Activated CD8-positive, alpha-beta memory T cell treated with anti-CD3 and anti-CD28 coated beads for 36 hours (primary cell): ENCODE results near the gene SUDS3. TPM values are rescaled to one million over a fixed set of nuclear protein-coding genes. Genes with fewer than 3 reads are reported as not detected.
"Not testable (repeated sequence)": the region's sequence is repeated elsewhere in the genome, so short reads cannot be mapped to it uniquely, and the experiment has no call there.

ENCODE experiments used
- CTCF ChIA-PET: fragments of 350-600 bp; sonication (Branson Sonifier 250); formaldehyde crosslinking; loops from one replicate; lab custom pipeline; 2021; ENCODE audit warnings: antibody characterized with exemption; lab: Charles Lee
- POLR2A ChIA-PET: fragments of 350-600 bp; sonication (Branson Sonifier 250); formaldehyde crosslinking; loops from one replicate; lab custom pipeline; 2021; ENCODE audit warnings: antibody characterized with exemption; lab: Charles Lee
- total RNA-seq, 2 experiments: library from RNA; stranded (reverse); gene quantifications; one replicate each; pipeline ENCODE4 v1.2.3, GENCODE V29; 2021

The SUDS3 gene
- total RNA-seq, 2 experiments from 2014 or later: 23.1 to 23.8 TPM

- POLR2A ChIA-PET: no interaction called here
- CTCF ChIA-PET: interaction anchor here (1.3 to 2.9 kb wide), 4 partner anchors 163 to 254 kb away, joined by 3 to 16 read pairs (median 14); no protein-coding TSS in a partner anchor
Observed at GRCh38 chr12:118374909-118375308, 1.4 kb upstream of the SUDS3 start.

GRCh38 chr12:118375348-118375747, 1.0 kb upstream of the SUDS3 start:
- ChIA-PET POLR2A (interaction anchor here (1.4 kb wide), 1 partner anchor 208 kb away, joined by 4 read pairs; no protein-coding TSS in a partner anchor), CTCF (interaction anchor here (0.6 to 3.3 kb wide), 15 partner anchors 11 to 254 kb away, joined by 3 to 26 read pairs (median 9); partner anchors contain the start of gene PEBP1)

- CTCF ChIA-PET: interaction anchor here (0.6 to 3.3 kb wide), 24 partner anchors 10 to 502 kb away, joined by 3 to 26 read pairs (median 4); partner anchors contain the start of genes PEBP1 and WSB2
- POLR2A ChIA-PET: interaction anchor here (0.7 to 2.1 kb wide), 3 partner anchors 71 to 241 kb away, joined by 3 to 10 read pairs (median 6); partner anchors contain the start of gene PEBP1
Observed at GRCh38 chr12:118377021-118377883, 897 bp downstream of the SUDS3 start.

GRCh38 chr12:118377884-118378470, 1.6 kb downstream of the SUDS3 start:
- POLR2A ChIA-PET: interaction anchor here (0.7 to 2.1 kb wide), 3 partner anchors 72 to 242 kb away, joined by 3 to 10 read pairs (median 6); partner anchors contain the start of gene PEBP1
- CTCF ChIA-PET: interaction anchor here (0.6 to 3.3 kb wide), 19 partner anchors 10 to 502 kb away, joined by 3 to 26 read pairs (median 4); partner anchors contain the start of gene WSB2

- POLR2A ChIA-PET: no interaction called here
- CTCF ChIA-PET: no interaction called here
Observed at GRCh38 chr12:118391424-118391823, 15.1 kb downstream of the SUDS3 start.

- CTCF ChIA-PET: no interaction called here
- POLR2A ChIA-PET: no interaction called here
Observed at GRCh38 chr12:118391836-118392235, 15.5 kb downstream of the SUDS3 start.

GRCh38 chr12:118397708-118398440, 21.5 kb downstream of the SUDS3 start:
- CTCF ChIA-PET: no interaction called here
- POLR2A ChIA-PET: no interaction called here

- POLR2A ChIA-PET: interaction anchor here (0.6 kb wide), 1 partner anchor 139 kb away, joined by 3 read pairs; no protein-coding TSS in a partner anchor
- CTCF ChIA-PET: no interaction called here
Observed at GRCh38 chr12:118398524-118398923, 22.2 kb downstream of the SUDS3 start.

- ChIA-PET POLR2A (interaction anchor here (0.6 kb wide), 1 partner anchor 140 kb away, joined by 3 read pairs; no protein-coding TSS in a partner anchor), CTCF (no interaction called here)
Observed at GRCh38 chr12:118398940-118399339, 22.6 kb downstream of the SUDS3 start.

- CTCF ChIA-PET: no interaction called here
- POLR2A ChIA-PET: no interaction called here
Observed at GRCh38 chr12:118402251-118402650, 25.9 kb downstream of the SUDS3 start.

GRCh38 chr12:118404876-118405521, 28.6 kb downstream of the SUDS3 start:
- ChIA-PET POLR2A (no interaction called here), CTCF (interaction anchor here (0.6 to 1.0 kb wide), 3 partner anchors 27 to 1205 kb away, joined by 3 read pairs; no protein-coding TSS in a partner anchor)

- CTCF ChIA-PET, POLR2A ChIA-PET: not testable (repeated sequence)
Observed at GRCh38 chr12:118408241-118408640, 31.9 kb downstream of the SUDS3 start.

GRCh38 chr12:118409834-118410233, 33.5 kb downstream of the SUDS3 start:
- ChIA-PET CTCF (no interaction called here), POLR2A (no interaction called here)

- CTCF ChIA-PET: no interaction called here
- POLR2A ChIA-PET: no interaction called here
Observed at GRCh38 chr12:118417942-118418341, 41.6 kb downstream of the SUDS3 start.

GRCh38 chr12:118418385-118419057, 42.2 kb downstream of the SUDS3 start:
- ChIA-PET CTCF (no interaction called here), POLR2A (no interaction called here)

- CTCF ChIA-PET: no interaction called here
- POLR2A ChIA-PET: no interaction called here
Observed at GRCh38 chr12:118420673-118421072, 44.3 kb downstream of the SUDS3 start.

GRCh38 chr12:118424884-118425283, 48.5 kb downstream of the SUDS3 start:
- ChIA-PET CTCF (no interaction called here), POLR2A (no interaction called here)

- ChIA-PET CTCF (no interaction called here), POLR2A (no interaction called here)
Observed at GRCh38 chr12:118425364-118425763, 49.0 kb downstream of the SUDS3 start.
